SH-SY5Y (cell line): ENCODE measurements around the gene SPATS2L.

ENCODE experiments used
- GATA2 ChIP-seq: IDR thresholded peaks from 2 replicates; pipeline ENCODE4 v1.6.1; 2011; ENCODE audit warnings: mild to moderate bottlenecking, low read depth, low read length
- GATA3 ChIP-seq: IDR thresholded peaks from 2 replicates; pipeline ENCODE4 v1.6.1; 2011; ENCODE audit warnings: low read depth, mild to moderate bottlenecking, low read length, moderate library complexity

SPATS2L gene

DNA sequence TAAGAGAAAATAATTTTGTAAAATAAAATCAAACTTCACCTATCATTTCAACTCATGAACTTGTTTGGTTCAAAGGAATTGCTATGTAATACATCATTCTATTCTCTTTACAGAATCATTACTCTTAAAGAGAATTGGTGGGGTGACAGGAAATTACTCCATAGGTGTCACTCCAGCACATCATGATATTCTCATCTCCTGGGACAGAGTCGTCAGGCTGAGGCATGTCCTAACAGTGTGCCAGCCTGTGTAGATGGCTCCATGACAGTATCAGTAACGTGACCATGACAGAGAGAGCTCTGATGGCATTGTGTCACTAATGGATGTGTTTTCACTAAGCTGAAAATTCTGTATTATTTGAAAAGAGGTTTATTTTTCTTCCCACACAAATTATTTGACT, 13.9 kb downstream of the SPATS2L start:
- TF ChIP-seq GATA3 (no peak), GATA2 (no peak)

DNA sequence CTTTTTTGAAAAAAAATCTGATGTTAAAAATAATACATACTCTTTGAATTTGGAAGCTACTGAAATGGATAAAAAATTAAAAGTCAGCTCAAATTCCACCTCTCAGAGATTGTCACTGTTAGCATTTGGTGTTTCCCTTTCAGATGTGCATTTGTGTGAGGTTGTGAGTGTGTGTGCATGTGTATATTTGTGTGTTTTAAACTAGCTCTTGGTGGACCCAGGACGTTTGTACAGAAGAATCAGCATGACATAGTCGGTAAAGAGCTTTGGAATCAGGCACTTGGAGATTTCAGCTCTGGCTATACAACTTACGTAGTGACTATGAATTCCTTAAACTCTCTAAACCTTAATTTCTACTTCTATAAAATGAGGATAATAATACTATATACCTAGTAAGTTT, 14.5 kb downstream of the SPATS2L start:
- TF ChIP-seq GATA3, result no peak
- TF ChIP-seq GATA2, result no peak

DNA sequence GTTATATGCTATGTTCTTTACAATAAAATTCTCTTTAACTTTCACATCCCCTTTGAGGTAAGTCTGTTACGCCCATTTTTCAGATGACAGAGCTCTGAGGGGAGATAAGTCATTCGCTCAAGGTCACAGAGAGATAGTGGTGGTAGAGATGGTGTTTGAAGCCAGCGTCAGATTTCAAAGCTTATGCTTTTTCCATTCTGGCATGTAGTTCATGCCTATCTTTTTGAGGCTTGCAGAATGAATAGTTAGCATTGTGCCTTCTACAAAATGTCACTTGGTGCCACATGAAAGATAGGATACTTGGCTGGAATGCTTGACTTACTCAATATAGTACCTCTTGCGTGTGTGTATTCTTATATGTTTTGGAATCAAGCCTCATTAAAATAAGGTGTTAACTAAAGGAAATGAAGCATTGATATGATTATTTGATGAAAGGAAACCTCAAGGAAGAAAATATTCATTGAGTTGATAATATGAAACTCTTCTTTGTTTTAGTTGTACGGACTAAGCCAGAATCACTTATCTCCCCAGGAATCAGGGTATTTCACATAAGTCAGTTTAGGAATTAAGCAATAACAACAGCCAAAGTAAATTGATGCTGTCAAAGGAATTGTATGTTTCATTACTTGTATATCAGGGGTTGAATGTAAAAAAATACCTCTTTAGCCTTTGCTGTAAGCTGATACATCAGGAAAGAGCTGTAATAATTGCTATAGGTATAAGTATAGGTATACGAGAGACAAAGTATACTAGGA, 15.5 kb downstream of the SPATS2L start:
- TF ChIP-seq GATA2, result no peak
- no peak for TF ChIP-seq GATA3

GRCh38 chr2:200322607-200323006, 16.1 kb downstream of the SPATS2L start:
- TF ChIP-seq GATA3, result no peak
- no peak for TF ChIP-seq GATA2

GRCh38 chr2:200324362-200324761, 17.9 kb downstream of the SPATS2L start:
- TF ChIP-seq GATA3, result no peak
- TF ChIP-seq GATA2, result no peak

GRCh38 chr2:200329384-200329783, 22.9 kb downstream of the SPATS2L start:
- TF ChIP-seq GATA3 (no peak), GATA2 (no peak)

- no peak for TF ChIP-seq GATA2
- TF ChIP-seq GATA3, result no peak
Measured at GRCh38 chr2:200329798-200330197, 23.3 kb downstream of the SPATS2L start.

DNA sequence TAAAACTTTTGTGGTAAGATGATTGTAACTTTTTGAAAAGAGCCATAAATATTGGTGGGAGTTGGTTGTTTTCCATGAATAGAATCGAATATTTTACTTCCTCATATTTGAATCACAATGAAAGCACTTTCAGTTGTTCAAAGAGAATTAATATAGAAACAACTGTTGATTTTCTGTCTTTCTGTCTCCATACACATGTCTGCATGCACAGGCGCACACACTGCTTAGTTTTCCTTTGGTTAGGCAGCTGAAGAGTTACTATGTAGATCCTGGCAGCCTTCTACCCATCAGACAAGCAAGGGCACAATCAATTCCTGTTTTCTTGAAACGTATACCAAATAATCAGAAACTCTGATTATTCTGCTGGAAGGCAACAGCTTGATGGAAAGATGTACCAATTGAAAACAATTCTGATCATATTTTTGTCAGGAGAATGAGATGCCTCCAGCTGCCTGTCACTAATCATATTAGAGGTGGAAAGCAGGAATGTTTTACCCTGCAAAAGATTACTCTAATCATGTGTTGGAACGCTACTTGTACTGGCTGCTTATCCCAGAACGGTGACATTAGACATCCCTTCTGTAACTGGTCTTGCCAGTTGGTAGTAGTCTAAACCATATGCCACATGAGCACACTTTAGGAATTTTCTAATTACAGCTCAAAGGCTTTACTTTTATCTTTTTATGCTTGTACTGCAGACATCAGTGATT, 24.0 kb downstream of the SPATS2L start:
- no peak for TF ChIP-seq GATA3
- TF ChIP-seq GATA2, result no peak

DNA sequence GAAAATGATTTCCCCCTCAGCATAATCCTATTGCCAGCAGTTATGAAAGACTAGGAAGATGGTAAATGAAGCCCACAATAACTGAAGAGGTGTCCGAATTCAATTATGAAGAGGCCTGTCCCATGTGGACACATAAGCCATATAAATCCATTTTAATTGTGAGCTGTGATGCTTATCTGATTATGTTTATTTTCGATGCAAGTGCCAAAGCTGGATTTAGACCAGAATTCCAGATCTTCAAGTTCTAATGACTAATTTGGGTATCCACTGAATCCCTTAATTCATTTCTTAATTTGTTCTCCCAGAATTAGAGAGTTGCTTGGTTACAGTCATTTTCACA, 24.5 kb downstream of the SPATS2L start:
- TF ChIP-seq GATA3 (no peak), GATA2 (no peak)

DNA sequence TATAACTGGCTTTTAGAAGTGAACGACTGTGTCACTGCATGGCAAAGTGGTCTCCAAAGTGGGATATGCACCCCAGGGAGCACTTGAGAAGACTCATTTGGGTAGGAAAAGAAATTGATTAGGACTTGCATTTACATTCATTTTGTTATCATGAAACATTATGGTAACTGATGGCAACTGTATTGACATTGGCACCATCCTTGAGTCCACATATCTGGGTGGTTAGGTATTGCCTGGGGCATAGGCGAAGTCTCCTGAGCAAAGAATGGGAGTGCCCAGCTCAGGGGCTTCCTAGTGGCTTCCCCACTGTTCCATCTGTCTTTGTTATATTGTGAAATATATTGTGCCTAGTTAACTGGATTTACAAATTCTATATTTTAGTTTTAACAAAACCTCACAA, 29.2 kb downstream of the SPATS2L start:
- TF ChIP-seq GATA3 (no peak), GATA2 (no peak)

DNA sequence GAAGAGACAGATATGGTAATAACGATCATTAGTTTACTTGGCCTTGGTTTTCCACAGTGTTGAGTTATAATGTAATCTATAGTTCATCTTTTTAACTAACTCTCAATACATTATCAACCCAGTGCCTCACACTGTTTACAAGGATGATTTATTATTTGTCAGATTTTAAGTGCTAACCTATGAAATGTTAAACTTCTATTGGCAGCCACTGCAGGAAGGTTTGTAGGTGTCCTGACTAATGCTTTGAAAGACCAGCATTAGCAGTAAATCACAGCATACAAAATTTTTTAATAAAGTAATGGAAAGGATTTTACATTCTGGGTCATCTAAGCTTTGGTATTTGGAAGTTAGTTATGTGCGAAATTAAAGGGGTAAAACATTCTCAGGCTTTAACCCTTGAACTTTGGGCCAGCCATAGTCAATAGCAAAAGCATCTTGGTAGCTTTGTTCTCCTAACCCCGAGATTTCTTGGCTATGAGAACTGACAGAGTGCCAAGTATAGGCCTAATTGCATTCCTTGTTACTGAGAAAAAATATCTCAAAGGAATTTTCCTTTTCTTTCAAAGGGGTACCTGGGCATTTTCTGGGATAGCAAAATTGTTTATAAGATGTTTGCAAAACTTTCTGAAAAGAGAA, 30.6 kb downstream of the SPATS2L start:
- TF ChIP-seq GATA2 (no peak), GATA3 (no peak)

GRCh38 chr2:200337621-200338020, 31.1 kb downstream of the SPATS2L start:
- TF ChIP-seq GATA3 (no peak), GATA2 (no peak)

DNA sequence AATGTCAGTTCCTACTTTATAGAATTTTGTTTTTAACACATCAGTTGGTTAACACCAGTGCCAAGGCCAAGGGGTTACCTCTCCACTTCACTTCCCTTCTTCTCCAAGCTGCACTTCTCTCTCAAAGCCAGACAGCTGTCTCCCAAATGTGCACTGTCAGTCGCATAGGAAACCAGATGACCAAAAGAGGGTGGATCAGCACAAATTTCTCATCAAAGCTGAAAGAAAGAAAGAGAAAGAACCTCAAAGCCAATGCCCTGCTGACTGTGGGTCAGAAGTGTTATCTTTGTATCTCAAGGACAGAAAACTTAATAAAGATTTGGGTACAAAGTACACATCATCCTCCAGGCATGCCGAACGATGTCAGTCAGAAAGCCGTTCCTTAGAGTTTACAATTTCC, 32.2 kb downstream of the SPATS2L start:
- TF ChIP-seq GATA3 (no peak), GATA2 (no peak)

DNA sequence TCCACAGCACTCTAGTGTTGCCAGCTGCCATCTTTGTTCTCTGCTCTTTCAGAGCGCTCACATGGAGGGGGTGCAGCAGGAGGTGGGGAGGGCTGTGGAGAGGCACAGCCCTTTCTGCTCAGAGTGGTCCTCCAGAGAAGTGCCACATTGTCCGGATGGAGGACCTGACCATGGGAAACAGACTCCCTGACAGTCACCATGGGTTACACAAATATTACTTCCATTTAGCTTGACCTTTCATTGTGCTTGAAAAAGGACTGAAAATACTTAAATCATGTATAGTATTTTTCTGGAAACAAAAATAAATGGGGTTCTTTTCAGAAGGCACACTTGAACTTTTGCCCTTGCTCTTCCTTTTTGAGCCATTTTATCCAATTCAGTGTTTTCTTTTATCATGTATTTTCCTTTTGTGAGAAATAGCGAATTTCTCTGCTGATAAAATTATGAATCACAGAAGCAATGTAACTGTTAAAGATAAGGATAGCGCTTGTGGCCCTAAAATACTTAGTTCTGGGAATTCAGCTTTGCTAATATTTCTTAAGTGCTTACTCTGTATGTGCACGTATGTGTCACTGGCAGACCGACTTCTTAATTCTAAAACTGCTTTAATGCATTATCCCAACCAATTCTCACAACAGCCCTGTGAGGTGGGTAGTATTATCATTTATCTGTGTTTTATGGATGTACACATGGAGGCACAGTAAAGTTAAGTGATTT, 34.2 kb downstream of the SPATS2L start:
- TF ChIP-seq GATA3 (no peak), GATA2 (no peak)

- TF ChIP-seq GATA2 (no peak), GATA3 (no peak)
Measured at GRCh38 chr2:200341376-200341775, 34.9 kb downstream of the SPATS2L start.
